PC-9 (cell line): Measurements from ENCODE around the gene DMRTA2.

Experiments
- CTCF ChIP-seq: fragments of 200-600 bp; sonication (generic); conservative IDR thresholded peaks from 2 replicates; pipeline ENCODE4 v1.6.1; 2017; ENCODE audit warnings: mixed run types, antibody characterized with exemption, mild to moderate bottlenecking, moderate library complexity
- EZH2 ChIP-seq: fragments of 200-600 bp; sonication (generic); IDR thresholded peaks from 2 replicates; pipeline ENCODE4 v1.8.0; 2017; ENCODE audit warnings: antibody characterized with exemption, low read depth

- TF ChIP-seq CTCF, result no peak
- no peak for TF ChIP-seq EZH2
These were observed at the start of gene DMRTA2 for GRCh38 chr1:50422946-50423669.
